PC-3 (cell line): Measurements from ENCODE around the gene MDGA2.

Experiments used
- CTCF ChIP-seq: fragments of 300-600 bp; sonication (generic); conservative IDR thresholded peaks from 2 replicates; pipeline ENCODE4 v1.5.1; 2017; ENCODE audit warnings: antibody characterized with exemption, low read depth, mild to moderate bottlenecking, low read length
- EZH2 ChIP-seq: fragments of 300-600 bp; sonication (generic); IDR thresholded peaks from one replicate; pipeline ENCODE4 v1.6.1; 2017; ENCODE audit warnings: antibody characterized with exemption, mild to moderate bottlenecking, low read length; ENCODE audit not compliant: unreplicated experiment
- EZH2phosphoT487 ChIP-seq: fragments of 300-600 bp; sonication (generic); IDR thresholded peaks from 2 replicates; pipeline ENCODE4 v1.6.1; 2018; ENCODE audit warnings: mild to moderate bottlenecking, antibody characterized with exemption, low read length, borderline replicate concordance

- peak; percentile 39; the same call in 1 of the 2 replicates for TF ChIP-seq CTCF
- TF ChIP-seq EZH2phosphoT487: no peak
- TF ChIP-seq EZH2: no peak
Measured at GRCh38 chr14:47678993-47679392, 3.6 kb upstream of the MDGA2 start.
